NCI-H2196 (cell line): ENCODE measurements around the gene RIBC2.
"Not testable (repeated sequence)": the region's sequence is repeated elsewhere in the genome, so short reads cannot be mapped to it uniquely, and the experiment has no call there.

ENCODE experiments used
- DNase-seq: peaks from one replicate; lab custom pipeline; 2025; ENCODE audit not compliant: unreplicated experiment; lab: John Stamatoyannopoulos, UW

Gene RIBC2

DNA sequence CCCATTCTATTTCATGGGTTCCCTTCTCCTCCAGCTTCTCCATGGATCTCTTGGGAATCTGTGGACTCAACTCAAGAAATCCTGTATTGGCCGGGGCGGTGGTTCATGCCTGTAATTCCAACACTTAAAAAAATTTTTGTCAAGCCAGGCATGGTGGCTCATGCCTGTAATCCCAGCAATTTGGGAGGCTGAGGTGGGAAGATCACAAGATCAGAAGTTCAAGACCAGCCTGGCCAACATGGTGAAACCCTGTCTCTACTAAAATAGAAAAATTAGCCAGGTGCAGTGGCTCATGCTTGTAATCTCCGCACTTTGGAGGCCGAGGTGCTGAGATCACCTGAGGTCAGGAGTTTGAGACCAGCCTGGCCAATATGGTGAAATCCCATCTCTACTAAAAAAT lies 34.1 kb downstream of the RIBC2 start:
- not testable (repeated sequence) for DNase-seq

GRCh38 chr22:45448431-45448830 lies 34.9 kb downstream of the RIBC2 start:
- DNase-seq: no peak

DNA sequence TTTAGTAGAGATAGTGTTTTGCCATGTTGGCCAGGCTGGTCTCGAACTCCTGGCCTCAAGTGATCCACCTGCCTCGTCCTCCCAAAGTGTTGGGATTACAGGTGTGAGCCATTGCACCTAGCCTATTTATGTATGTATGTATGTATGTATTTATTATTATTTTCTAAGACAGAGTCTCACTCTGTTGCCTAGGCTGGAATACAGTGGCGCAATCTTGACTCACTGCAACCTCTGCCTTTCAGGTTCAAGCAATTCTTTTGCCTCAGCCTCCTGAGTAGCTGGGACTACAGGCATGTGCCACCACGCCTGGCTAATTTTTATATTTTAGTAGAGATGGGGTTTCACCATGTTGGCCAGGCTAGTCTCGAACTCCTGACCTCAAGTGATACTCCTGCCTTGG lies 35.9 kb downstream of the RIBC2 start:
- DNase-seq: not testable (repeated sequence)

GRCh38 chr22:45450101-45450785 lies 36.8 kb downstream of the RIBC2 start:
- no peak for DNase-seq

DNA sequence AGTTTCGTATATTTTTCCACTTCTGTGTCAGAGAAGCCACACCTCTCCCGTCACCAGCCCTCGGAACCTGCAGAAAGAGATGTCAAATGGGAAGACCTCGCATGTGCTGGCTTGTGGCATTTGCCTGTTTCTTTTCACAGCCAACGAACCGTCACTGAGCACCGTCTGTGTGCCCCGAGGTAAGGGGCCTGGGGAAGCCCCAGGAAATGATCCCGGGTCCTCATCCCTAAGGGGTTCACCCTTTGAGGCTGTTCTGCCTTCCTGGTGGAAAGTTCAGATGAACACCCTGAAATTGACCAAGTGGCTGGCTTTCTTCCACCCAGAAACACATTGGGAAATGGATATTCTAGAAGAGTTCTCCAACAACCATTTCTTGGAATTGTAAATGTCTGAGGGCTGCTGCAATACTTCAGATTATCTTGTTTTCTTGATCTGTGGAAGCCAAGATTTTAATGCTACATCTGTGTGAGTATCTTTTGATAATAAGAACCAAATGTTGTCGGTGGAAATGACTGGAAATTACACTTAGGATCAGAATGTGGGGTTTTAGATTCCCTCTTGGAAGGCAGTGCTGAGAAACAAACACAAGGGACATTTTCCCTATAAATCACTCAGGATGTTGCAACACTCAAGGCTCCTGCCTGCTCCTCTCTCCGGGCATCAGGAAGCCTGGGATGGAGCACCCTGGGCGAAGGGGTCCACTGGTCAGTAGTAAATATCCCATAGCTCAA lies 37.6 kb downstream of the RIBC2 start:
- no peak for DNase-seq

- DNase-seq: no peak
These were observed 38.5 kb downstream of the RIBC2 start for GRCh38 chr22:45451972-45452371.

DNA sequence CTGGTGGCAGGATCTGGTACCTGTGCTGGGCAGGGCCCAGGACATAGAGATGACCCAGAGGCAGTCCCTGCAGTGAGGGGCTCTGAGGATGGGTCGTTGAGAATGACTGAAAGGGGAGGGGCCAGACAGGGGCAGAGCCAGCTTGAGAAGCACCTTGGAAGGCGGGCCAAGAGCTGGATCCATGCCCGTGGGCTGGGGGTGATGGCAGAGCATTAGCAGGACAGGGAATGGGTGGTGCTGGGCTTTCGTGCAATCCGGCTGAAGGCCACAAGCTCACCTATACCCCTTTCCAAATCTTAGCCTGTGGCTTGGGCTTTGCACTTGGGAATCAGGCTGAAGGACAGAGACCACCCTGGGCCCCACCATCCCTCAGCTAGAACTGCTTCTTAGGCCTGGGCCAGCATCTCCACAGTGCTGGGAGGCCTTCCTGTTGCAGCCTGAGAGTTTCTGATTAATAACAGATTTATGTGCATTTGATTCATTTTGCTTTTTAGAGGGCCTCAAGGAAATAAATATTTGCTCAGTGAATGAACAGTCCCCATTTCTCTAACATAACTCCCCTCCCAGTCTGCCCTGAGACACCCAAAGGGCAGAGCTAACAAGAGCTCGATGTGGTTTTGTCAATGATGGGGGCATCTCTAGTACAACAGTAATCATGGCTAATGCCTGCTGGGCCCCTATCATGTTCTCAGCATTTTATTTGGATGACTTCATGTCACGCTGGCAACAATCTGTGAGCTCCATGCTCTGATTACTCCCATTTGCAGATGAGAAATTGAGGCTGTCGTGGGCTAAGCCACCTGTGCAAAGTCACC lies 39.3 kb downstream of the RIBC2 start:
- DNase-seq: no peak

DNA sequence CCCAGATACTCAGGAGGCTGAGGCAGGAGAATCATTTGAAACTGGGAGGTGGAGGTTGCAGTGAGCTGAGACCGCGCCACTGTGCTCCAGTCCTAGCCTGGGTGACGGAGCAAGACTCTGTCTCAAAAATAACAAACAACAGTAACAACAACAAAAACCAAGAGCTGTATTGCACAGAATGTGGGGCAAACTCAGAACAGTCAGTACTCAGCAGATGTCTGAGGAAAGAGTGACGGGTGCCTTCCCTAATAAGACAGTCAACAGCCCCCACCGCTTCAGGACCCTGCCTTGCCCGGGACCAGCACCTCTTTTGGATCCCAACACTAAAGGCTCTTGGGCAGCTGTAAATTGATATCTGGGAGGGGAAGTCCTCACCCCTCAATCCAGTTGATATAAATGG lies 40.3 kb downstream of the RIBC2 start:
- DNase-seq: no peak

- DNase-seq: no peak
These were observed 40.8 kb downstream of the RIBC2 start for GRCh38 chr22:45454275-45454674.

DNA sequence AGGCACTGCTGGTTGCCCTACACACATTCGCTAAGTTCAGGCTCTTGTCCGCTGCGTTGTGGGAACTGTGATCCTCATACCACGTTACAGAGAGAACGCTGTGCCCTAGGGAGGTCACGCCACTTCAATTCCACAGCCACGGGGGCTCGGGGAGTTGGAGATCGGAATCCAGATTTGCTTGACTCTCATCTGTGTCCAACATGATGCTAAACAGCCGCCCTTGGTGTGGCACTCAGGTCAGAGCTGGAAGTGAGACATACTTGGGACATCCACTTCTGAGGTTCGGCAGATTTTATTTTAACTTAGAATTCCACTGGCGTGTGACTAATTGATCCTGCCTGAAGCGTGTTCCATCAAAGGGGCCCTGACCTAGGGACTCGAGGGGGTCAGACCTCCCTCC lies 41.7 kb downstream of the RIBC2 start:
- no peak for DNase-seq

DNA sequence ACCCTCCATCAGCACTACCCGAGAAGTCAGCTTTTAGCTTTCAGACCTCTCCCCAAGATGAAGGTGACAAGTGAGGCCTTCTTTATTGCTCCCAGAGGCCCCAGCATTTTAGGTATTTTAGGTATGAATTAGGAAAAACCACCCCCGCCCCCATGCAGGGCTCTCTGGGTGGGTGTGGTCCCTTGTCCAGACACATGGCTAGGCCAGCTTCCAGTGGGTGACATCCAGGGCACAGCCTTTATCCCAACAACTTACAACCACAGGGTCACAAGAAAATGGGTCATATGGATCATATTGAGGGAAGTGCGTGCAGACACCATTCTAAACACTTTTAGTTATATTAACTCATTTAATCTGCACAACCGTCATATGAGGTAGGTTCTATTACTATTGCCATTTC lies 42.1 kb downstream of the RIBC2 start:
- DNase-seq: no peak

DNA sequence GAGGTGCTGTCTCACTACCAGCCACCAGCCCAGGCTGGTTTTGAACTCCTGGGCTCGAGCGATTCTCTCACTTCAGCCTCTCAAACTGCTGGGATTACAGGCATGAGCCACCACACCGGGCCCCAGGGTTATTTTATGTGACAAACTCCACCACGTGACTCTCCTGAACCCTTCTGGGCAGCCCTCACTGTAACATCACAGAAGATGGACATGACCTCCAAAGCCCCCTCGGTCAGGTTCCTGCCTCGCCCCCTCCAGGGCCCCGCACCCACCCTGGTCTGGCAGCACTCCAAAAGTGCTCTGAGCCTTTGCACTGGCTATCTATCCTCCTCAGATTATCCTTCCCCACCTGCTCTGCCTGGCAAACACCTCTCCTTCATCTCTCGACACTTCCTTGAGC lies 43.3 kb downstream of the RIBC2 start:
- DNase-seq: no peak

GRCh38 chr22:45458532-45458931 lies 45.0 kb downstream of the RIBC2 start:
- no peak for DNase-seq

GRCh38 chr22:45459235-45459634 lies 45.7 kb downstream of the RIBC2 start:
- no peak for DNase-seq

- no peak for DNase-seq
These were observed 47.0 kb downstream of the RIBC2 start for GRCh38 chr22:45460288-45461109.

DNA sequence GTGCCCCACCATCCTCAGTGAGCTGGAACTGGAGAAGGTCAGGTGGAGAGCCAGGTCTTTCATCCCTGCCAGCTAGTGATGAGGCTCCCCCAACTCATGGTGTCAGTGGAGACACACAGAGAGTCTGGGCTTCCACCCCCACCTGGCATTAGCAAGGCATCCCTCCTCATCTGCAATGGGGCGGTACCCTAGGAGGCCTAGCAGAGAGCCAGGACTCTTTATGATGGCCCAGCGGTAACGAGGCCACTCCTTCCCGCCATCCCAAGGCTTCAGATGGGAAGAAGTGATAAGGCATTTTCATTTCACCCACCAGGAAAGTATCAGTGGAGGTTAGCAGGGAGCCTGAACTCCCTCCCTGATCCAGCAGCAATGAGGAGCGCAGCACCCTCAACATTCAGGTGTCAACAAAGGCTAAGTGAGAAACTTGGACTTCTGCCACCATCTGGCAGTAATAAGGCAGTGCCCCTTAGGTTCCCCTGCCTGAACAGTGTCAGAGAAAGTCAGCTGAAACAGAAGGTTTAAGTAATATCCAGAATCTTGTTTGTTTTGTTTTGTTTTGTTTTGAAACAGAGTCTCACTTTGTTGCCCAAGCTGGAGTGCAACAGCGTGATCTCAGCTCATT lies 48.7 kb downstream of the RIBC2 start:
- no peak for DNase-seq

GRCh38 chr22:45463691-45464090 lies 50.2 kb downstream of the RIBC2 start:
- not testable (repeated sequence) for DNase-seq

GRCh38 chr22:45465633-45466032 lies 52.1 kb downstream of the RIBC2 start:
- no peak for DNase-seq

DNA sequence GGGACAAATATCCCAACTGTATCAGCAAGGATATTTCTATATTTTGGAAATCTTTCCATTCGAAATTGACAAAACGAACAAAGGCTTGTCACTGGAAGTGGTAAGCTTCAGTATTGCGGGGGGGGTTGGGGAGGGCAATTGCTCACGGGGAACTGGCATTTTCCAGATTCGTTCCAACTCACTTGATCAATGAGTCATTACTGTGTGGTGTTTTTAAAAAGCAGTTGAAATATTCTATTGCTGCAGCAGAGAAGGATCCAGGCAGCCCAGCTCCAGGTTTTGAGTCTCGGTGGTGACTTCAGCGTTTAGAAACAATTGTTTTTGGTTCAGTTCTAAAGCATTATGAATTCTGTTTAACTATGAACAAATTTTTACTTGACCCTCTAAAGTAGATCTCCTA lies 55.4 kb downstream of the RIBC2 start:
- DNase-seq: no peak

DNA sequence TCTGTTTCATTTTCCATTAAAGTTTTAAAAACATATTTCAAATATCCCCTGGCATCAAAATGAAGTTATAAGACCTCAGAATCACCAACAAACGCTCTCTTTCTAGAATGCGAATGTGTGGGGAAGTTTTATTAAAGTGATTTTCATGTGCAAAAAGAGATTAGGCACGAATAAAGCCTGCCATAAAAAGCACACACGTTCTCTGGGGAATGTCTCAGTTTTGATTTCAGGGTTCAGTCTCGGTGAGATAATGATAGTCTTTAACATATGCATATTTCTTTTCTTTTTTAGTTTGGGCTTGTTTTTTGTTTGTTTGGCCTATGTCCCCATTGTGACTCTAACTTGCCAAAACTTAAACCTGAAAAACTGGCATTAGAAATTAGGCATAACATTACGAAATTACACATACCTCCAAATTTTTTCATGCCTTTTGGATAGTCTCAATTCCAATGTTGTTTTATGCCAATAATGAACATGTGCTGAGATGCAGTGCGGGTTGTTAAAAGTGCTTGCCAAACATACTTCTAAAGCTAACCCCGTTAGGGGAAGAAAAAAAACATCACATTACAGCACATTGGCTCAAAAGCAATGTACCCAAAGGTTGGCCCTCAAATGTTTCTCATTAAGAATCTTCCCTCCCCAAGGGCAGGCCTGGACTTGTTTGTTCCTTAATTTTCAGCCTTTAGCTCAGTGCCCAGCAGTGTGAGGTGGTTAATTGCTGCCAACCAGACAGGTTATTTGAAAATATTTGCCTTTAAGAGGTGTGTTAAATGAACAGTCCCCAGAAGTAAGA lies 56.0 kb downstream of the RIBC2 start:
- DNase-seq: peak; percentile 8
